K562 (cell line): ENCODE data around the gene NLRX1. TPM values are rescaled to one million over a fixed set of nuclear protein-coding genes. Genes with fewer than 3 reads are reported as not detected.

ENCODE experiments used
- AFF4 ChIP-seq: sonication (generic); formaldehyde crosslinking; IDR thresholded peaks from 2 replicates; pipeline ENCODE4 v1.8.0; 2023; ENCODE audit warnings: mild to moderate bottlenecking, missing genetic modification reagents
- BRD4 ChIP-seq: fragments of 200-600 bp; sonication (generic); IDR thresholded peaks from 2 replicates; pipeline ENCODE4 v1.6.1; 2017; ENCODE audit warnings: inconsistent platforms
- FOXP4 ChIP-seq: sonication (generic); formaldehyde crosslinking; IDR thresholded peaks from 2 replicates; pipeline ENCODE4 v1.8.0; 2022; ENCODE audit warnings: mild to moderate bottlenecking, missing genetic modification reagents, borderline replicate concordance
- GTF3C2 ChIP-seq: IDR thresholded peaks from 3 replicates; pipeline ENCODE4 v1.6.1; 2011; ENCODE audit warnings: borderline replicate concordance, mild to moderate bottlenecking, moderate library complexity; ENCODE audit not compliant: insufficient read length; ENCODE audit errors: extremely low read depth
- HDAC2 ChIP-seq: fragments of 450-650 bp; IDR thresholded peaks from 2 replicates; pipeline ENCODE4 v1.6.1; 2016; ENCODE audit warnings: mild to moderate bottlenecking
- KLF1 ChIP-seq: fragments of 450-650 bp; IDR thresholded peaks from 2 replicates; pipeline ENCODE4 v1.6.1; 2016; ENCODE audit warnings: missing genetic modification characterization, missing compliant biosample characterization
- L3MBTL2 ChIP-seq: fragments of 450-650 bp; IDR thresholded peaks from 2 replicates; pipeline ENCODE4 v1.6.1; 2016; ENCODE audit warnings: mild to moderate bottlenecking, moderate library complexity
- MCM5 ChIP-seq: fragments of 450-650 bp; IDR thresholded peaks from 2 replicates; pipeline ENCODE4 v1.6.1; 2016; ENCODE audit warnings: low read depth
- MTA2 ChIP-seq: fragments of 450-650 bp; IDR thresholded peaks from 2 replicates; pipeline ENCODE4 v1.6.1; 2016; ENCODE audit warnings: low read depth
- NR1H2 ChIP-seq: sonication (generic); formaldehyde crosslinking; IDR thresholded peaks from 2 replicates; pipeline ENCODE4 v1.4.0; 2020; ENCODE audit warnings: mild to moderate bottlenecking, missing genetic modification reagents
- POU5F1 ChIP-seq: fragments of 150-350 bp; IDR thresholded peaks from 2 replicates; pipeline ENCODE4 v1.6.1; 2014; ENCODE audit warnings: borderline replicate concordance, low read length, low read depth, mild to moderate bottlenecking; ENCODE audit not compliant: partially characterized antibody
- PURB ChIP-seq: sonication (generic); formaldehyde crosslinking; IDR thresholded peaks from 2 replicates; pipeline ENCODE4 v1.9.0; 2021; ENCODE audit warnings: low read depth, mild to moderate bottlenecking, missing genetic modification reagents
- SAFB ChIP-seq: fragments of 200-400 bp; formaldehyde crosslinking; IDR thresholded peaks from 2 replicates; pipeline ENCODE4 v1.6.1; 2017; ENCODE audit warnings: low read depth, low read length, borderline replicate concordance
- SMARCC2 ChIP-seq: fragments of 450-650 bp; IDR thresholded peaks from 2 replicates; pipeline ENCODE4 v1.6.1; 2017; ENCODE audit warnings: antibody characterized with exemption, moderate library complexity, mild to moderate bottlenecking, low read depth
- TAF9B ChIP-seq: fragments of 450-650 bp; IDR thresholded peaks from 2 replicates; pipeline ENCODE4 v1.6.1; 2018; ENCODE audit warnings: mild to moderate bottlenecking; ENCODE audit not compliant: partially characterized antibody
- ZNF224 ChIP-seq: sonication (generic); formaldehyde crosslinking; IDR thresholded peaks from 2 replicates; pipeline ENCODE4 v1.8.0; 2022; ENCODE audit warnings: mild to moderate bottlenecking, missing genetic modification reagents
- ZNF24 ChIP-seq: fragments of 450-650 bp; IDR thresholded peaks from 2 replicates; pipeline ENCODE4 v1.6.1; 2016
- ZNF57 ChIP-seq: fragments of 450-650 bp; formaldehyde crosslinking; IDR thresholded peaks from 2 replicates; pipeline ENCODE4 v1.4.0; 2020; ENCODE audit warnings: mild to moderate bottlenecking, moderate library complexity
- ZNF699 ChIP-seq: fragments of 250-450 bp; sonication (Bioruptor Pico); IDR thresholded peaks from 2 replicates; pipeline ENCODE4 v1.8.0; 2021; ENCODE audit warnings: mild to moderate bottlenecking, moderate library complexity; ENCODE audit not compliant: insufficient replicate concordance
- ZNF764 ChIP-seq: fragments of 250-450 bp; sonication (Bioruptor Pico); IDR thresholded peaks from 2 replicates; pipeline ENCODE4 v1.4.0; 2020; ENCODE audit warnings: low read depth, mild to moderate bottlenecking, moderate library complexity
- polyA plus RNA-seq, 8 experiments: library from polyadenylated mRNA; depleted of rRNA in 4 of 8; stranded (reverse) in 5 of 8; unstranded in 3 of 8; fragments of >200 nt; fragmentation: Nextera tagmentation in 2 of 8; fragmentation: Illumina TruSeq in 1 of 8; extraction: Ambion mirVana in 2 of 8; extraction: Trizol in 1 of 8; gene quantifications; 2 replicates each; pipeline versions ENCODE4 v1.2.1 to v1.2.3, GENCODE V29; 2011 to 2014; ENCODE audit warnings: inconsistent platforms in 1 of 8, missing spikeins in 1 of 8
- total RNA-seq, 7 experiments: library from RNA; depleted of rRNA in 6 of 7; stranded (reverse); fragments of >200 nt in 6 of 7; fragmentation: Illumina TruSeq in 2 of 7; extraction: Trizol in 2 of 7; gene quantifications; 2 replicates each; pipeline versions ENCODE4 v1.2.1 to v1.2.3, GENCODE V29; 2011 to 2021; ENCODE audit warnings: low replicate concordance in 1 of 7

NLRX1 gene
- total and polyA plus RNA-seq, 9 of the 15 experiments (the other 6 are each of a cell fraction or from before 2014, with no cell fraction given), result 0.04 to 2.3 (median 0.69) TPM

GRCh38 chr11:119121008-119121810, 47.3 kb upstream of the NLRX1 start, which contains the start of gene HINFP (continued):
- TF ChIP-seq HDAC2, result no peak; the same call in none of the 2 replicates
- 0 out of 2 replicates have a peak, but pooled peaks have one; percentile 85 for TF ChIP-seq FOXP4 (CRISPR knock-in tag)
- TF ChIP-seq ZNF224 (CRISPR knock-in tag), result peak; percentile 88
- no peak for TF ChIP-seq PURB (CRISPR knock-in tag)
- TF ChIP-seq KLF1 (tag), result no peak
- 0 out of 2 replicates have a peak, but pooled peaks have one; percentile 77 for TF ChIP-seq AFF4
- no peak for TF ChIP-seq TAF9B
- no peak for TF ChIP-seq ZNF57 (CRISPR knock-in tag)
- TF ChIP-seq MTA2, result no peak
- TF ChIP-seq SAFB, result peak; percentile 59; the same call in 1 of the 2 replicates
- TF ChIP-seq SMARCC2, result no peak
- TF ChIP-seq MCM5, result no peak
- peak; percentile 70 for TF ChIP-seq ZNF24
- TF ChIP-seq ZNF764 (CRISPR knock-in tag), result no peak
- peak; percentile 98 for TF ChIP-seq L3MBTL2
- no peak for TF ChIP-seq BRD4
- no peak for TF ChIP-seq NR1H2 (CRISPR knock-in tag)
- no peak for TF ChIP-seq ZNF699 (CRISPR knock-in tag)
- no peak for TF ChIP-seq GTF3C2
- no peak for TF ChIP-seq POU5F1
